Activated naive CD4-positive, alpha-beta T cell (primary cell): Measurements from ENCODE around the gene RDH14.

ENCODE experiments used
- DNase-seq, 4 experiments: peaks; one replicate each; lab custom pipeline; 2025; lab: John Stamatoyannopoulos, UW

RDH14 gene

GRCh38 chr2:18520451-18521425, 39.7 kb downstream of the RDH14 start:
- peak; percentile 48 to 72 (median 62) for DNase-seq

DNA sequence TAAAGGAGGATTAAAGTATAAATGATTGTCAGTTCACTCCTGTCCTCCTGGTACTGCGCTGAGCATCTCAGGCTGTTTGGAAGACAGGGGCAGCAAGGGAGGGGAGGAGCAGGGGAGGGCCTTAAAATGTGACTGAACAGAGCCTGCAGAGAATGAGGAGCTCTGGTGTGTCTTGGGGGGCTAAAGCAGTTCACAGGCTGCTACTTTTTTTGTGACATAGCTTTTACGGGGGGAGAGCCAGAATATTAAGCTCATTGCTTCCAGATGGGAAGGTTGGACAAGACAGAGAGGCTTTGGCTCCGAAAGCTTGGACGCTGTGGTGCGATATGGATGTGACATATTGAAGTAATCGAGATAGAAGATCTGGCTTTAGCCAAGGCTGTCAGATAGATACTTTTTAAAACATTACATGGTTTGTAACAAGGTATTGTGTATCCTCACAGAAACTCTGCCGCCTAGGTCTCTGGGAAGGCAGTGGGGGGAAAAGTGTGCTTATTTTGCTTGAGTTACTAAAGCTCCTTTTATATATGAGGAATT, 40.5 kb downstream of the RDH14 start:
- DNase-seq: no peak

GRCh38 chr2:18518116-18519111, 42.0 kb downstream of the RDH14 start:
- DNase-seq: no peak

DNA sequence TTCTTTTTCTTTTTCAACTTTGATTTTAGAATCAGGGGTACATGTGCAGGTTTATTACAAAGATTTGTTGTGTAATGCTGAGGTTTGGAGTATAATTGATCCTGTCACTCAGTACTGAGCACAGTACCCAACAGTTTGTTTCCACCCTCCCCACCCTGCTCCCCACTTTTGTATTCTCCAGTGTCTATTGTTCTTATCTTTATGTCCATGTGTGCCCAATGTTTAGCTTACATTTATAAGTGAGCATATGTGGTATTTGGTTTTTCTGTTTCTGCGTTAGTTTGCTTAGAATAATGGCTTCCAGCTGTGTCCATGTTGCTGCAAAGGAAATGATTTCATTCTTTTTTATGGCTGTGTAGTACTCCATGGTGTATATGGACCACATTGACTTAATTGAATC, 43.1 kb downstream of the RDH14 start:
- DNase-seq: no peak

DNA sequence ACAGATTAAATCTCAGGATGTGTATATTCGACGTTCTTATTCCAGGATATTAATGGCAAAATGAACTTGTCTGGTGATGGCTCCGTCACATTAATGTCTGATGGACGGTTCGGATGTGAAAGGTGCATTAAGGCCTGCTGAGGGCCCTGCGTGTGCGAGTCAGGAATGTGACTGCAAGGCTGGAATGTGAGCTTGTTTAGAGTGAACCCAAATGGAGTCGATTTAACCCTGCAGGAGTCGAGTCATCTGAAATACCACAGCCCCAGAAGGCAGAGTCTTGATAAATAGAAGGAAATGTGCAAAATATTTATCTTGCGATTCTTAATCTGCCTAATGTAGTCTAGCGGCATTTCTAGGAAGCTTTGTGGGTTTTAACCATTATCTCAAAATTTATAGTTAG, 44.3 kb downstream of the RDH14 start:
- DNase-seq: no peak

DNA sequence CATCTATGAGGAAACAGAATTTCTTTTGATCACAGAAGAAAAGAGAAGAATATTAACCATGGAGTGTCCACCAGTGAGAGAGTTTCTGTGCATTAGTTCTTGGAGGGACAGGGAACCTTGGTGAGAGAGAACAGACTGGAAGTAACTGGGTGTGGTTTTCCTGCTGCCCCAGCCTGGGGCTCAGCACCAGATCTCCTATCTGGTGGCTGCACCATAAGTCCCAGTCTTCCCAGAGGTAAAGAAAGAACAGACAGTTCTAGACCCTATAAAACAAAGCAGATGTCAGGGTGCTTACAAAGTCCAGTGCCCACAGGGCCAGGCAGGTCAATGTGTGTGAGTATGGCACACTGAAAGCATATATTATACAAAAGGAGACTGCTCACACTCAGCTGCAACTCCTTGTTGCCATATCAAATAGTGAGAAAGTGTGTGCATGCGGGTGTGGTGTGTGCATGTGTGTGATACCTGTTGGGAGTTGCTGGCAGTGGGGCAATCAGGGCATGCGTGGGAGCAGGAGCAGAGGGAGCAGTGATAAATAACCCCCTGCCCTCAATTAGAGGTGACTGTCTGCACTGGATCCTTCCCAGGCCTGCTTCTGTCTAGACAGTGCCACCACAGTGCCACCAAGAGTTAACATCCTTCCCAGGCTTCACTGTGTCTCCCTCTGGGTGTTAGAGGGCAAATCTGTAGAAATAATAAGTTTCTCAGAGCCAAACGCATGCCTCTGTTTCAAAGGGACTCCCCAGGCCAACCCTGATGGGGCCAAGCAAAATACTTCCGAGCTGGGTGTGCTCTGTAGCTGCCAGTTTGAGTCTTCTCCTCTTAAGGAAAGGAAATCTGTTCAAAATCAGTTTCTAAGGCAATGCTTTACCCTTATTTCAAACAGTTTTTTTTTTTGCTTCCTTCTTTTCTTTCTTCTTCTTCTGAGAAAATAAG, 45.7 kb downstream of the RDH14 start:
- no peak for DNase-seq

GRCh38 chr2:18510775-18511174, 49.7 kb downstream of the RDH14 start:
- DNase-seq: no peak

- no peak for DNase-seq
These were observed 53.5 kb downstream of the RDH14 start for GRCh38 chr2:18506883-18507509.

- DNase-seq: no peak
These were observed 54.6 kb downstream of the RDH14 start for GRCh38 chr2:18505703-18506341.
